NCI-H345 (cell line): ENCODE results near the gene NOXA1.
"Not testable (repeated sequence)": the region's sequence is repeated elsewhere in the genome, so short reads cannot be mapped to it uniquely, and the experiment has no call there.

ENCODE experiments used
- DNase-seq: peaks from one replicate; lab custom pipeline; 2025; lab: John Stamatoyannopoulos, UW

Gene NOXA1

DNA sequence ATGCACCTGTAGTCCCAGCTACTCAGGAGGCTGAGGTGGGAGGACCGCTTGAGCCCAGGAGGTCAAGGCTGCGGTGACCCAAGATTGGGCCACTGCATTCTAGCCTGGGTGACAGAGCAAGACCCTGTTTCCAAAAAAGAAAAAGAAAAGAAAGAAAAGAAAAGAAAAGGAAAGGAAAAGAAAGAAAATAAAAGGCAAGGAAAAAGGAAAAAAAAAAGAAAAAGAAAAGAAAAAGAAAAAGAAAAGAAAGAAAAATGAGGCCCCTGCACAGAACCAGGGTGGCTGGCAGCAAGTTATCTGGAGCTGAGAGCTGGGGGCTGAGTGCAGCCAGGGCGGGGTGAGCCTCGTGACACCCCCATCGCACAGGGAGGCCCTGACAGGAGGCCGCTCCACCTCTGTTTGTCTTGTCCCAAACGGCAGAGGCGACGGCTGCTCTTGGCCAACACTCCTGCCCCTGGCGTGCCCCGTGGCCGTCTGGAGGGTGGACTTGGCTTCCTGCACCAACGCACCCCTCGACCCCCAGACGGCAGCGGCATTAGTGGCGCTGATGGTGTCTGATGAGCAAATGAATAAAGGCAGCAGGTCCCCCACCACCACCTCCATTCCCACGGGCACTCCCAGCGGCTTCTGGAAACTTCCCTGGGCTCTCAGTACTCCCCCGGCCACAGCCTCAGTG, 17.0 kb upstream of the NOXA1 start:
- no peak for DNase-seq

DNA sequence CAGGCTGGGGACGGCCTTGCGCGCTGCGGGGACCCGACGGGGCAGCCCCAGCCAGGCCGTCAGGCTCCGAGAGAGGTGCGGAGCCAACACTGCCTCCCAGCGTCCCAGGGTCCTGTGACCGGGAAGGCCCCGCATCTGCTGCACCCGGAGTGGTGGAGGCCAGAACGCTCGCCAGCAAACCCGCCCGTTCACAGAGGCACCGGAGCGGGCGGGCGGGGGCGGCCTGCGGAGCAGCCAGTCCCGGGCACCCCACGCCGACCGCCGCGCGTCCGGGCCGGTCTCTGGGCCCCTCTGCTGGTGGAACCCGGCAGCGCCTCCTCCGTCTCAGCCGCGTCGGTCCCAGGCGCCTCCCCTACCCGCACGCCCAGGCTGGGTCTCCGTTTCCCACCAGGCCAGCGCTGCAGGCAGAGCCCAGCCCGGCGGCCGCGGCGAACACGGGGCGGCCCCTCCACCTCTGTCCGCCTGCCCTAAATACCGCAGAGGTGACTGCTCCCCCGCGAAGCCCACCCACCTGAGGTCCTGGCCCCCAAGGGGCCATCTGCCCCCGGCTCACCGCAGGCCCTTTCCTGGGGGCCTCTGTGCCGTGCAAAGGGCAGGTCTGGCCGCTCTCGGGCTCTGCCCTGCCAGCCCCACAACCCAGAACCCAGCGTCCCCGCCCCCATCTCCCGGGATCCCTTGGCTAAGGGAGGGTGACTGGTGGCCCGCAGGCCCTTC, 16.2 kb upstream of the NOXA1 start:
- peak; percentile 50 for DNase-seq

DNA sequence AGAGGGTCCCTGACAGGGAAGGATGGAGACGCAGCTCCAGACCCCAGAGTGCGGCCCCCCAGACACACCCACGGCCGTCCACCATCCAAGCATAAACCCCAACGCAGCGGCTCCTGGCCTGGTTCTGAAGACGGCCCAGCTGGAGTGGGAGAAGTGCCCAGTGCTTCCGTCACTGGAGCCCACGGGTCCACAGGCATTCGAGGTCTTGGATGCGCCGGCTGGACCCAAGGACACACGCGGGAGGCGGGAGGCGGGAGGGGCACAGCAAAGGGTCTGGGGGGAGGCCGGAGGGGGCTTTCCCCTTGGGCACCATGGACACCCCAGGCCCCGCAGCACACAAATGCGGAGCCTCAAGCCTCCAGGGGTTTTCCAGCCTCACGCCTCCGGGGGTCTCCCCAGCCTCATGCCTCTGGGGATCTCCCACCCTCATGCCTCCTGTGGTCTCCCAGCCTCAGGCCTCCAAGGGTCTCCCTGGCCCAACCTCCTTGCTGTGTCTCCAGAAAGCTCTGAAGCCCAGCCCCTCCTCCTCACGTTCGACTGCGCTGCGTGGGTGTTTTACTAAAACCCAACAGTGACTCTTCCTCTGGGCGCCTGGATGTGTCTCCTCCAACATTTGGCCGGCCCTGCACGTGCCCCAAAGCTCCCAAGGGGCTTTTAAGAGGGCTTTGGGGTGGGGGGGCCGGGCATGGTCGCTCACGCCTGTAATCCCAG, 15.4 kb upstream of the NOXA1 start:
- no peak for DNase-seq

DNA sequence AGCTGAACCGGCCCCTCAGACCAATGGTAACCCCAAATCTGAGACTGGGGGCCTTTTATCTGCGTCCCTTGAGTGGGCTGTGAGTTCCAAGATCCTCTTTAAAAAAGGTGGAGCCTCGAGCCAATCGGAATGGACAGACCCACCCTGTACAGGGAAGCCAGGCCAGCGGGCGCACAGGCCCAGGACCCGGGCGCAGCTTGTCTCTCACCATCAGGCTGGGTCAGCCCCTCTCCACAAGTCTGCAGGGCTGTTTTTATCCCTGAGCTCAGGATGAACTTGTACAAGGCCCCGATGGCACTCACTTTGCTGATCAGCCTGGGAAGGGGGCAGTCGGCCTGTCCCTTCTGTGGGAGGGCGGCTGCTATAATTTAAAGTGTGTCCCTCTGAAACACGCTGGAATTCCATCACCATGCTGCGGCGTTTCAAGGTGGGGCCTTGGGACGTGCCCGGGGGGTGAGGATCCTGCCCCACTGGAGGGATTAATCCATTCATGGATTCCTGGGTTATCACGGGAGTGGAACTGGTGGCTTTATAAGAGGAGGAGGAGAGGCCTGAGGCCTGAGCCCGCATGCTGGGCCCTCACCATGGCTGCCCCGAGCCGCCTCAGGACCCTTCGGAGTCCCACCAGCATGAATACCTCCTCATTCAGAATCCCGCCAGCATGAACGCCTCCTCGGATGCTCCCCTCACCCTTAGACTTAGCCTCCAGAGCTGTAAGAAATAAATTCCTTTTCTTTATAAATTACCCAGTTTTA, 14.4 kb upstream of the NOXA1 start:
- no peak for DNase-seq

DNA sequence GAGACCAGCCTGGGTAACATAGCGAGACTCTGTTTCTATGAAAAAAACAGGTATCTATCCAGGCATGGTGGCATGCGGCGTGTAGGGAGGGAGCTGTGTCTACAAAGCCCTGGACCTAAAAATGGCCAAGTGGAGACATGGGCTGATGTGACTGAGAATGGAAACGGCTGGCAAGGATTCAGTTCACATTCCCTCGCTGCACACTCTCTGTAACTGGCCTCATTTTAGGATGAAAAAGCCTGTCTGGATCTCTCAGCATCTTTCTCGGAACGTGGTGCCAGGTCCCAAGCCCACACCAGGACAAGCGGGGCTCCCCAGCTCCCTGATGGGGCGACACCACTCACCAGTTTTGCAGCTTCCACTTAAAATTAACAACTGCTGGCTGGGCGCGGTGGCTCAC, 13.7 kb upstream of the NOXA1 start:
- DNase-seq, result no peak

DNA sequence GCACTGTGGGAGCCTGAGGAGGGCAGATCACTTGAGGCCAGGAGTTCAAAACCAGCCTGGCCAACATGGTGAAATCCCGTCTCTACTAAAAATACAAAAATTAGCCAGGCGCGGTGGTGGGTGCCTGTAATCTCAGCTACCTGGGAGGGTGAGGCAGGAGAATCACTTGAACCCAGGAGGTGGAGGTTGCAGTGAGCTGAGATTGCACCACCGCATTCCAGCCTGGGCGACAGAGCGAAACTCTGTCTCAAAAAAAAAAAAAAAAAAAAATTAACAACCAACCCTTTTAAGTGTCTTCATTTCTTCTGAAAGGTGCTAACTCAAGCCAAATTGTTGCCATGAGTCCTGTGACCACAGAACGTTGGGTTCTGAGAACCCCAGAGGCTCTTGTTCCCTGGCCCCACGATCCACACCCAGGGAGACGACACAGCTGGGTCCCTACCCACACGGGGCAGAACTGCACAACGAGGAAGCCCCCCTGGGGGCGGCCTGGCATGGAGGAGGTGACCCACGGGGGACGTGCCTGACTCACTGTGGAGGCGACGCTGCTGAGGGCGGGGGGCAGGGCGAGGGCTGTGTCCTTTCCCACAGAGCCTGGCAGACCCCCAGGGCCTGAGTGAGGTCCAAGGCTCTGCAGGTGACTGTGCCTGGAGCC, 12.8 kb upstream of the NOXA1 start:
- DNase-seq, result not testable (repeated sequence)

DNA sequence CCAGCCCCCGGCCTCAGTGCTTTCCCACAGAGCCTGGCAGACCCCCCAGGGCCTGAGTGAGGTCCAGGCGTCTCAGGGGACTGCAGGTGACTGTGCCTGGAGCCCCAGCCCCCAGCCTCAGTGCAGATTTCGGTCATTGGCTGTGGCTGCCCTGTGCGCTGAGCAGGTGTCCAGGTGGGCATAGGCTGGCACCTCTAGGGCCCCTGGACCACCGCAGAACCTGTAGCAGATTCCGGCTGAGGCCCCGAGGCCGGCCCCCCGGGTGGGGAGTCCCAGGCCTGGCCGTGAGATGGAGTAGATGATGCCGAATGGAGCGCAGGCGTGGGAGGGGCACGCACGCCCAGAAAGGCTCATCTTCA, 12.3 kb upstream of the NOXA1 start:
- DNase-seq, result no peak

DNA sequence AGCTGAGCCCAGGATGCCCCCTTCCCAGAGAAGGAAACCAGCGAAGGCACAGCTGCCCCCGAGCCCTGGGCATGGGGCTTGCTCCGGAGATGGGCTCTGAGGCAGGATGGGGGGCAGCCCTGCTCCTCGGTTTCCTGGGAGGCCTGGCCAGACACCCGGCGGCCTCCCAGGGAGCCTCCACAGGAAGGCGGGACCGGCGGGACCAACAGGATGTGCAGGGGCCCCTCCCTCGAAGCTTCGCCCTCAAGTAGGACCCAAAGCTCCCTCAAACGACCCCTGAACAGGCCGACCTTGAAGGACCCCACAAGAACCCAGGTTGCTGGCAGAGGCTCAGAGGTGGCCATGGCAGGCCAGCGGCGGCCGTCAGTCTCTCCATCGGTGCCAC, 11.9 kb upstream of the NOXA1 start:
- DNase-seq, result no peak

DNA sequence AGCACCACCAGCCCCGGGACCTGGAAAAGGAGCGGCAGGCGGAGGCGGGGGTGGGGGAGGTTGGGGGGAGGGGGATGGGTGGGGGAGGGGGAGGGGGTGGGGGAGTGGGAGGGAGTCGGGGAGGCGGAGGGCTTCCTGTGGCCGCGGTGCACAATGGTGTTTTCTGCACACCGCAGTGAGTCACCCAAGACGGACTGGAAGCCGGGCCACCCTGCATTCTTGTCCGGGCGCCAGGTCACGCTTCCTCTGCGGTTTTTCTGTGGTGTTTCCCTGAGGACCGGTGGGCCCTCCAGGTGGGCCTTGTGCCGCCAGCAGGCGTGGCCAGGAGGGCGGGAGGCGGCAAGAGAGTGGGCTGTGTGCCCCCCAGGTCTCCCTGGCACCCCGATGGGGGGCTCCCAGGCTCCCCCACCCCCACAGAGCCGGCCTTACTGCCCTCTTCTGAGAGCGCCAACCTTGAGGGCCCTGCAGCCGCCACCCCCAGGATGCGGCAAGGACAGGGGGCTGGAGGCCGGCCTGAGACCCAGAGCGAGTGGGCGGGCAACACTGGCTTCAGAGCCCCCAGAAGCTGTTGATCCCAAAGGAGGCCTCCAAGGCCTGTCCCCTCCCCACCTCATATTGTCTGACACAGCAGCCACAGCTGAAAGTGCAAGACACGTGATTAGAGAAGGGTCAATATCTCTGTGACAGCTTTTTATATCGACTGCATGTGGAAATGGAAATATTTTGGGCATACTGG, 11.4 kb upstream of the NOXA1 start:
- no peak for DNase-seq

DNA sequence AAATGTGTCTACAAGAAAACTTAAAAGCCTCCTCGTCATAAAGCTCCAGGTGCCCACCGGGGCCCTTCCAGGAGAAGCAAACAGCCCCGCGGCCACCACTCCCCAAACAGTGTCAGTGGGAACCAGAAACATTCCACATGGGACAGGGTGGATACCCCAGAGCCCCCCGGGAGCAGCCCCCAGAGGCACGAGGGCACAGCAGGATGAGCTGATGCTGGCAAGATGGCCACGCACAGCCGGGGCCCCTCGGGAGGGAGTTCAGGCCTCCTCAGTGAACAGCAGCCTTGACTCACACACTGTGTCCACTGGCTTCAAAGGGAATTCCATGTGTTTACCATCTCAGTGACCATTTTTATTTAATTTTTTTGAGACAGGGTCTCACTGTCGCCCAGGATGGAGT, 10.8 kb upstream of the NOXA1 start:
- no peak for DNase-seq

DNA sequence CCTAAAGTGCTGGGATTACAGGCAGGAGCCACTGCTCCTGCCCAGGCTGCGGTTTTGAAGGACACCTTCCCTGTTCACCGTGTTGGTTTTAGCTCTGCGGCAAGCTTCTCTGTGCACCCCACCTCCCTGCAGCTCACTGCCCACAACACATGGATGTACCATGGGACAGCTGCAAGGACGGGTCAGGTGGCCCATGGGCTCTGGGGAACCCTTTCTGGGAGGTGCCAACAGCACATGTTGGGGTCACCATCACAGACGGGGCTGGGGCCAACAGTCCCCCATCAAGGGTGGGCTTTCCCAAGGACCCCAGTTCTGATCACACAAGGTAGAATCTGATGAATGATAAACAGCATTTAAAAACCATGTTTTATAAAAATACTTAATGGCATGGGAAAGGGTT, 7.7 kb upstream of the NOXA1 start:
- DNase-seq, result no peak

DNA sequence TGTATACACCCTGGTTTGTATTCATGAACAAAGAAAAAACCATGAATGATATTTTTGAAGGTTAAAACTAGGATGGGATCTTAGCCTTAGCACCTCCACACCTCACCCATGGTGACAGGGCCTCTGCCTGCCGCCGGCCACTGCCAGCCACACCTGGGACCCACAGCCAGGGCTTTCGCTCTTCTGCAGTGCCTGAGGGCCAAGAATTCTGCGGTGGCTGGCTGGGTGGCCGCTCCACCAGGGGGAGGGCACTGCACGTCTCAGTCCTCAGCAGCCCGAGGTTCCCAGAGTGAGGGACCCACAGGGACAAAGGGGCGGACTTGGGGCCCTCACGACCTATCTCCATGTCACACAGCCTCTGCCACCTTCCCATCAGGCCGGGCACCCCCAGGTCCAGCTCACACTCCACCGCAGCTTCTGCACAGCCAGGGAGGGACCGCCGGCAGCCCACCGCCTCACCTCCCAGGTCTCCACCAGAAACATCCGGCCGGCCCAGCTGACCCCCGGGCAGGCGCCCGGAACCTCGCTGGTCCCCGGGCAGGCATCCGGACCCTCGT, 7.1 kb upstream of the NOXA1 start:
- no peak for DNase-seq

DNA sequence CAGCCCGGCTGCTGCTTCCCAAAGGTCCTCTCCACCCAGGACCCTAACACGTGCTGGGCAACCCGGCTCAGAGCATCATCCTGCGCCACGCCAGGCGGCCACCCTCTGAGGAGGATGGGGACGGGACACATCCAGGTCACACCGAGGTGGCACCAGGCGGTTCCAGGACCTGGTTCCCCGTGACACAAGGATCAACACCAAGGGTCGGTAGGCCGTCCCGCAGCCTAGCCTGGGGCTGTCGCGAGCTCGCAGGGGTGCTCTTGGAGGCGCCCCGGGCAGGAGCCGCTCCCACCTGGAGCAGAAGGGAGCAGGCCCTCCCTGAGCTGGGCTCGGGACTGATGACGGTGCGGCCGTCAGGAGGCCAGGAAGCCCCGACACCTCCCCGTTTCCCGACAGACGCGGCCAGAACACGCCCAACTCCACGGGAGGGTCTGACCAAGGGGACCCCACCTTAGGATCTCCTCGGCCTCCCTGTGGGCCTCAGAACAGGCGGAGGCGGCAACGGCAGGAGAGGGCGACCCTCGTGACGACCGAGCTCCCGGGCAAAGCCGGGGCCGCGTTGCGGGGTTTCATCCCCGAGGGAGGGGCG, 6.5 kb upstream of the NOXA1 start:
- no peak for DNase-seq

DNA sequence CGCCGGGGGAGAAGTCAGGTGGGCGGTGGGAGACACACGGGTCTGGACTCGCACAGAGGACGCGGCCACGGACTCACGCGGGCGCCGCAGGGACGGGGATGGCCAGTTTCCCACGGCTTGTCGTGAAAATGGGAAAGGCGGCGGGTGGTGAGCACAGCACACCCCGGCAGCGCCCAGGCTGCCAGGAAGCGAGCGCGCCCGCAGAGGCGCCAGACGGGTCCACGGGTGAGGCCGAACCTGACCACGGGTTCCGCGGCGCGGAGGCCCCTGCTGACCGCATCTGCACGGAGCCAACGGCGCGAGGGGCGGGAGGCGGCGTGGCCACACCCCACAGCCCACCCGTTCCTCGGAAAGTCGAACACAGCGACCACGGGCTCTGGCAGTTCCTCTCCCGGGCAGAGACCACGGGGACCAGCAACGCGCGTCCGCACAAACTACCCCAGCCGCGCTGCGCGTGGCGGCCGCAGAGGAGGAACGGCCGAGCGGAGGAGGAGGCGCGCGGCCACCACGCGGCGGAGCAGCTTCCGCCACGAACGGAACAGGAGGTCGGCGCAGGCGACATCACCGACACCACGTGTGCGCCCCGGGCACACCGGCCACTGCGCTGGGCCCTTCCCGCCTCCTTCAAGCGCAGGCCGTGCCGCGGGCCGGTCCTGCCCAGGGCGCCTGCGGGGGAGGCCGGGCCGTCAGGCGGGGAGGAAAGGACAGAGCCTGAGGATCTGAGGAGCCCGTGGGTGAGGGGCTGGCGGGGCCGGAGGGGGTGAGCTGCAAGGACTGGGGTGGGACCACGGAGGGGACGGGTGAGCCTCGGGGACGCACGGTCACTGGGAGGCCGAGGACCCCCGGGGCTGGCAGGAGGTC, 5.8 kb upstream of the NOXA1 start:
- DNase-seq, result no peak

DNA sequence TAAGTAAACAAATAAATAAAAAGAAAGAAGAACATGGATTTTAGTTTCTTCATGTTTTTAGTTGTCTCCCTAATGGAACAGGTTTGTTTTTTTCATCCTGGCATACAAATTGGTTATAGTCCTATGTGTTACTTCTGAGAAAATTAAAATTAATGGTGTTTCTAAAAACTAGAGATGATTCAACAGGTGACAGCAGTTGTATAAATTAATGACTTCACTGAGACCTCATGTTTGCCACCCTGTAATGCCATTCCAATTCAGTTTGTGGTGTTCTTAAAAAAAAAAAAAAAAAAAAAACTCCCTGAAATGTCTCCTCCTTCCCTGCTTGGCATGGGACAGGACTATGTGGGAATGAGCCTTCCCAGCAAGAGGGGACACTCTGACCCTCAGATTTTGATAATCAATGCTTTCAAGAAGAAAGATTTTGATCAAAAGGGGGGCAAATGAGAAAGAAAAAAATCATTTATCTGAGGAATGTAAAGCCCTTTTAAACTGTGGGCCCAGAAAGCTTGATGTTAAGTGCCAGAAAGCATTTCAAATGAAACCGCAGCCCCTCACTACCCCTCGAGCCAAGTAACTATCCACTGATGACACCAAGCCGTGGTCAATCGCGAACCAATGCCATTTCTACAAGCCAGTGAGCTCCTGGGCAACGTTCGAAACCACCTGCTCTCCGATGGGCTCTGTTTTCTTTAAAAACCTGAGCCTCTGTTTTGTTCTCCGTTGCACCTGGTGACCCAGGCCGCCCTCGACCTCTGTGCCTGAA, 1.2 kb upstream of the NOXA1 start:
- no peak for DNase-seq

DNA sequence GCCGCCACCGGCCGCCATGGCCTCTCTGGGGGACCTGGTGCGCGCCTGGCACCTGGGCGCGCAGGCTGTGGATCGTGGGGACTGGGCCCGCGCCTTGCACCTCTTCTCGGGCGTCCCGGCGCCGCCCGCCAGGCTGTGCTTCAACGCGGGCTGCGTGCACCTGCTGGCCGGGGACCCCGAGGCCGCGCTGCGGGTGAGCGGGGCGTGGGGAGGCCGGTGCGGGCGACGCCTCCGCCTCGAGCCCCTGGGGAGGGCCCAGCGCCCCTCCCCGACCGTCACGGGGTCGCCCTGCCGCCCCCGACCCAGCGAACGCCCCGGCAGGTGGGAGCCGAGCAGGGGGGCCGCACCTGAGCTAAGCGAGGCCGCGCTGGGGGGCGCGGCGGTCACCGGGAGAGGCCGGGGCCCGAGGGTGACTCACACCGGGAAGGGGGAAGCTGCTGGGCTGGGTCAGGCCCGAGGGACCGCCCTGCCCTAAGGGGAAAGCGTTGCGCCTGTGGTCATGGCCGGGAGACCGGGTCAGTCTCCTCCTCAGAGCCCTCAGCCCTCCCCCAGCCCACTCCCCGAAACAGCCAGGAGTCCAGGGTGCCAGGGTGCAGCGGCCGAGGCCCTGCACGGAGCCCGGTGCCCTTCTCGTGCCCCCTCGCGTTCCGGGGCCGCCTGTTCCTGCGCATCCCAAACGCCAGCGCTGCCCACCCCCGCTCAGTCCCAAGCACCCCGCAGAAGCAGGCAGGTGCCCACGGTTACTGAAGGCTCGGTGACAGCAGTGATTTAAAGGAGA, 510 bp downstream of the NOXA1 start:
- DNase-seq, result peak; percentile 22

DNA sequence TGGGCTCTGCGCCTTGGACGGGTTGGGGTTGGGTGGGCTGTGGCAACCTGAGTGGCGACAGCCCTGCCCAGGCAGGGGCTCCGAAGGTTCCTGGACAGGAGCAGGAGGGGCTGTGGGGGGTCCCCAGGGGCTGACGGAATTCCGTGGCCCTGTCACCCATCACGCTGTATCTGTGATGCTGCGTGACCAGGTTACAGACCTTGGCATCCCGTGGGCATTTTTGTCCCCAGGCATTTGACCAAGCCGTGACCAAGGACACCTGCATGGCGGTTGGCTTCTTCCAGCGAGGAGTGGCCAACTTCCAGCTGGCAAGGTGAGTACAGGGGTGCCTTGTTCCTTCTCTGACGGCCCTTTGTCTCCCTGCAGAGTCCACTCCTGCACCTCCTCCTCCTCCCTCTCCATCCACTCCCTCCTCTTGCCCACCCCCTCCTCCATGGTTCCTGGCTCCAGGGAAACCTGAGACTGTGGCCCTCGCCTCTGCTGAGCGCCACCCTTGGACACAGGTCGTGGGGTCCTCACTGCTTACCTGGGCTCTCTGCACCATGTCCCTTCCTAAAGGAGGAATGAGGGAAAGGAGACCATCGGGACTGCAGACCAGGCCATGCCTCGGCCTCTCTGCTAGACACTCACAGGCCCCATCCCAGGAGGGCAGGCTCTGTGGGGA, 3.0 kb downstream of the NOXA1 start:
- no peak for DNase-seq
